Neural progenitor cell (in vitro differentiated cells): ENCODE measurements around the gene VOPP1.
"Not testable (repeated sequence)": the region's sequence is repeated elsewhere in the genome, so short reads cannot be mapped to it uniquely, and the experiment has no call there.

Experiments
- EZH2 ChIP-seq: fragments of 200-600 bp; sonication (generic); IDR thresholded peaks from 2 replicates; pipeline ENCODE4 v1.6.1; 2017; ENCODE audit warnings: antibody characterized with exemption, mild to moderate bottlenecking, moderate library complexity
- TF ChIP-seq, protein P1 (sequence below): fragments of 200-600 bp; sonication (generic); IDR thresholded peaks from 2 replicates; pipeline ENCODE4 v1.5.1; 2017; ENCODE audit warnings: antibody characterized with exemption, mild to moderate bottlenecking

DNA sequence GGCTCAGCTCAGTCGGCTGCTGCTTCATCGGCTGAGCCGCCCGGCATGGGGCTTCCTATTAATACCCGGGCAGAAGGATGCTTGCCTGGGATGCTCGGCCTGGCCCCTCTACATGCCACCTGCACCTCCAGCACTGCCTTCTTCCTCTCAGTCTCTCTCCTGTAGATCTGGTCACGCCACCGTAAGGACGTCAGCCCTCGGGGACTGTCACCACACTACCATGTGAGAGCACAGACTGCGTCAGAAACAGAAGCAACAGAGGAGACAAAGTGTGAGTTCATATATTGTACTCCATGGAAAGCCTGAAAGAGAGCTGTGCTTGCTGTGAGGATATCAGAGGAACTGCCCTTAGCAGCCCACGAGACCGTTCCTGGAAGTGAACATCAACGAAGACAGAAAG lies 99.9 kb downstream of the VOPP1 start:
- TF ChIP-seq, protein P1, sequence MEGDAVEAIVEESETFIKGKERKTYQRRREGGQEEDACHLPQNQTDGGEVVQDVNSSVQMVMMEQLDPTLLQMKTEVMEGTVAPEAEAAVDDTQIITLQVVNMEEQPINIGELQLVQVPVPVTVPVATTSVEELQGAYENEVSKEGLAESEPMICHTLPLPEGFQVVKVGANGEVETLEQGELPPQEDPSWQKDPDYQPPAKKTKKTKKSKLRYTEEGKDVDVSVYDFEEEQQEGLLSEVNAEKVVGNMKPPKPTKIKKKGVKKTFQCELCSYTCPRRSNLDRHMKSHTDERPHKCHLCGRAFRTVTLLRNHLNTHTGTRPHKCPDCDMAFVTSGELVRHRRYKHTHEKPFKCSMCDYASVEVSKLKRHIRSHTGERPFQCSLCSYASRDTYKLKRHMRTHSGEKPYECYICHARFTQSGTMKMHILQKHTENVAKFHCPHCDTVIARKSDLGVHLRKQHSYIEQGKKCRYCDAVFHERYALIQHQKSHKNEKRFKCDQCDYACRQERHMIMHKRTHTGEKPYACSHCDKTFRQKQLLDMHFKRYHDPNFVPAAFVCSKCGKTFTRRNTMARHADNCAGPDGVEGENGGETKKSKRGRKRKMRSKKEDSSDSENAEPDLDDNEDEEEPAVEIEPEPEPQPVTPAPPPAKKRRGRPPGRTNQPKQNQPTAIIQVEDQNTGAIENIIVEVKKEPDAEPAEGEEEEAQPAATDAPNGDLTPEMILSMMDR: not testable (repeated sequence)
- not testable (repeated sequence) for TF ChIP-seq EZH2
